HCT116 (cell line): Measurements from ENCODE around the gene GIPC3.
A peak's percentile ranks its signal among the peaks of the same experiment; 100 is the strongest.

Experiments
- CBX3 ChIP-seq: IDR thresholded peaks from 2 replicates; pipeline ENCODE4 v1.6.1; 2012; ENCODE audit warnings: low read depth
- CEBPB ChIP-seq: IDR thresholded peaks from 2 replicates; pipeline ENCODE4 v1.6.1; 2012; ENCODE audit warnings: low read depth
- CTCF ChIP-seq, 3 experiments: fragments of 200-600 bp in 1 of 3; sonication (generic) in 1 of 3; IDR thresholded peaks in 2 of 3; conservative IDR thresholded peaks in 1 of 3; 2 replicates each; pipeline ENCODE4 v1.5.1; 2012 to 2017; ENCODE audit warnings: low read depth in 2 of 3, low read length in 2 of 3, antibody characterized with exemption in 1 of 3, borderline replicate concordance in 1 of 3, control low read depth in 1 of 3, mild to moderate bottlenecking in 1 of 3, mixed read lengths in 1 of 3, mixed run types in 1 of 3, moderate library complexity in 1 of 3; ENCODE audit not compliant: insufficient read depth in 1 of 3
- EGR1 ChIP-seq: IDR thresholded peaks from 2 replicates; pipeline ENCODE4 v1.6.1; 2012; ENCODE audit warnings: low read depth
- FOSL1 ChIP-seq: IDR thresholded peaks from 2 replicates; pipeline ENCODE4 v1.6.1; 2012; ENCODE audit warnings: low read depth
- JUND ChIP-seq: IDR thresholded peaks from 2 replicates; pipeline ENCODE4 v1.6.1; 2012
- MAX ChIP-seq: IDR thresholded peaks from 2 replicates; pipeline ENCODE4 v1.6.1; 2012
- POLR2A ChIP-seq: IDR thresholded peaks from 2 replicates; pipeline ENCODE4 v1.7.0; 2011; ENCODE audit warnings: borderline replicate concordance; ENCODE audit not compliant: insufficient read depth, insufficient read length; ENCODE audit errors: extremely low read depth
- POLR2AphosphoS5 ChIP-seq: IDR thresholded peaks from 2 replicates; pipeline ENCODE4 v1.6.1; 2011; ENCODE audit warnings: mild to moderate bottlenecking, low read depth, low read length, moderate library complexity
- RAD21 ChIP-seq: IDR thresholded peaks from 2 replicates; pipeline ENCODE4 v1.6.1; 2012; ENCODE audit warnings: low read depth, mild to moderate bottlenecking
- YY1 ChIP-seq: IDR thresholded peaks from 2 replicates; pipeline ENCODE4 v1.6.1; 2011; ENCODE audit warnings: low read length, low read depth, moderate library complexity, mild to moderate bottlenecking; ENCODE audit not compliant: insufficient replicate concordance; ENCODE audit errors: extremely low read depth
- ZFX ChIP-seq: fragments of 450-650 bp; IDR thresholded peaks from 2 replicates; pipeline ENCODE4 v1.6.1; 2017

DNA sequence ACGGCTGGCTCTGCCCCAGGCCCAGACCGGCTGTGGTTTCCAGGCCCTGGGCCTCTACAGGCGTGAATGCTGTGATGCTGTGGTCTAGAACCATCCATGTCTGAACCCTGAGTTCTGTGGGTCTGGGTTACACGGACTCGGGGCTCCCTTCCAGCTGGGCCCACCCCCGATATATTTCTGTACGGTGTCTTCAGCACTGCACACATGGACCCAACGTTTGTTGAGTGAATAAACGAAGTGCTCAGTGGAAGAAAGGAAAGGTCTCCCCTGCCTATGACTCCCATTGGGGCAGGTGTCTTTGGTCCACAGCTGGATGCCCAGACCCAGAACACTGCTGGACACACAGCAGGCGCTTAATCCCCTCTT is 39.6 kb upstream of the GIPC3 start:
- no peak for TF ChIP-seq CTCF (IDR thresholded peaks at IDR 0.05 in 2 of 3, conservative IDR thresholded peaks at IDR 0.05 in 1 of 3; ENCODE audit: borderline replicate concordance in 1 of 3, insufficient read depth in 1 of 3, low read depth in 2 of 3, low read length in 2 of 3)
- no peak for TF ChIP-seq YY1
- TF ChIP-seq ZFX: no peak
- TF ChIP-seq JUND: no peak
- TF ChIP-seq POLR2A: no peak
- 0 out of 2 replicates have a peak, but pooled peaks have one; percentile 36 for TF ChIP-seq MAX
- no peak for TF ChIP-seq POLR2AphosphoS5
- no peak for TF ChIP-seq CEBPB
- no peak for TF ChIP-seq EGR1
- TF ChIP-seq FOSL1: no peak
- TF ChIP-seq RAD21: no peak
- TF ChIP-seq CBX3: no peak
